Measurements from ENCODE around the gene INO80E.
A peak's percentile ranks its signal among the peaks of the same experiment; 100 is the strongest.
"Not testable (repeated sequence)": the region's sequence is repeated elsewhere in the genome, so short reads cannot be mapped to it uniquely, and the experiment has no call there.

INO80E gene

GRCh38 chr16:30033270-30033669 lies 37.2 kb downstream of the INO80E start:
- DNase-seq = no peak

- DNase-seq = no peak
Observed at GRCh38 chr16:30040221-30040620, 44.2 kb downstream of the INO80E start.

- DNase-seq = not testable (repeated sequence)
Observed at GRCh38 chr16:30040690-30041089, 44.6 kb downstream of the INO80E start.

- no peak for DNase-seq
Observed at GRCh38 chr16:30041841-30042240, 45.8 kb downstream of the INO80E start.

GRCh38 chr16:30046178-30046577 lies 50.1 kb downstream of the INO80E start:
- DNase-seq = no peak

- DNase-seq = no peak
Observed at GRCh38 chr16:30046588-30046987, 50.5 kb downstream of the INO80E start.

- DNase-seq = no peak
Observed at GRCh38 chr16:30049871-30050270, 53.8 kb downstream of the INO80E start.

GRCh38 chr16:30051518-30051917 lies 55.5 kb downstream of the INO80E start:
- no peak for DNase-seq

GRCh38 chr16:30052671-30053372 lies 56.8 kb downstream of the INO80E start:
- peak; percentile 92 for DNase-seq

GRCh38 chr16:30053376-30054015 lies 57.5 kb downstream of the INO80E start:
- no peak for DNase-seq

GRCh38 chr16:30054451-30054850 lies 58.4 kb downstream of the INO80E start:
- no peak for DNase-seq

GRCh38 chr16:30054959-30055553 lies 59.0 kb downstream of the INO80E start:
- DNase-seq = peak; percentile 58
